Body of pancreas (tissue), 4 donors: ENCODE measurements around the gene UGT2A1. TPM values are rescaled to one million over a fixed set of nuclear protein-coding genes. Genes with fewer than 3 reads are reported as not detected.

Experiments
- ATAC-seq: fragments of 150-250 bp; one replicate; pipeline ENCODE4 v1.9.1; 2016
- DNase-seq, 4 donors: peaks; one replicate each; pipeline ENCODE4 v3.0.0-alpha.2; 2019
- H3K27ac ChIP-seq, 4 donors: fragments of 200-600 bp; sonication (generic); 1 replicate in 3 of 4; 2 replicates in 1 of 4; pipeline versions ENCODE4 v1.5.1 to v1.6.1; 2016 to 2019; ENCODE audit warnings: mild to moderate bottlenecking in 1 of 4, mixed read lengths in 1 of 4, moderate library complexity in 1 of 4
- H3K27me3 ChIP-seq, 2 donors: fragments of 200-600 bp; sonication (generic); one replicate each; pipeline ENCODE4 v1.6.0; 2016; ENCODE audit warnings: mild to moderate bottlenecking in 1 of 2
- H3K36me3 ChIP-seq, 2 donors: fragments of 200-600 bp; sonication (generic); replicated peaks in 1 of 2; 2 replicates each; pipeline ENCODE4 v1.5.1; 2016; ENCODE audit warnings: low read depth in 2 of 2; ENCODE audit not compliant: insufficient read depth in 1 of 2
- H3K4me1 ChIP-seq: fragments of 200-600 bp; sonication (generic); one replicate; pipeline ENCODE4 v1.6.0; 2016
- H3K4me3 ChIP-seq, 2 donors: fragments of 200-600 bp; sonication (generic); 1 replicate in 1 of 2; 2 replicates in 1 of 2; pipeline ENCODE4 v1.5.1; 2016 to 2019
- H3K9me3 ChIP-seq, 3 donors: fragments of 200-600 bp; sonication (generic); 1 replicate in 2 of 3; 2 replicates in 1 of 3; pipeline ENCODE4 v1.5.1; 2016
- CTCF ChIP-seq, 7 experiments: fragments of 450-650 bp in 4 of 7; fragments of 200-600 bp in 3 of 7; sonication (generic) in 3 of 7; IDR thresholded peaks; one replicate each; pipeline ENCODE4 v1.5.1; 2016 to 2019; ENCODE audit warnings: antibody characterized with exemption in 7 of 7
- POLR2A ChIP-seq, 3 donors: fragments of 450-650 bp; IDR thresholded peaks; one replicate each; pipeline ENCODE4 v1.6.1; 2016; ENCODE audit warnings: antibody characterized with exemption in 3 of 3, mild to moderate bottlenecking in 2 of 3
- WGBS, 2 donors: methylation state at CpG; one replicate each; pipeline ENCODE4 v1.1.5; 2017; 5-methylcytosine and 5-hydroxymethylcytosine counted together
- intact Hi-C: fragments of 100-400 bp; cut with DNase I; formaldehyde crosslinking; loops from one replicate; pipeline ENCODE4 v1.15.1; 2023
- total RNA-seq, 2 donors: library from RNA; depleted of rRNA; stranded (reverse); fragments of >200 nt; gene quantifications; one replicate each; pipeline ENCODE4 v1.1.0, GENCODE V29; 2016

Gene UGT2A1
- total RNA-seq, 2 donors from 2014 or later: not detected

GRCh38 chr4:69577245-69577644 is 75.8 kb downstream of the UGT2A1 start:
- Histone ChIP-seq H3K4me1 (no peaks in the 10 kb centered on the region), H3K27ac (no peak overlapping the region), H3K9me3 (no peaks in the 10 kb centered on the region), H3K36me3 (no peaks in the 10 kb centered on the region), H3K4me3 (no peak overlapping the region), H3K27me3 (no peaks in the 10 kb centered on the region)
- no peak for TF ChIP-seq POLR2A (IDR thresholded peaks at IDR 0.05)
- no peak for TF ChIP-seq CTCF (IDR thresholded peaks at IDR 0.05)
- WGBS, 2 donors: 65 to 74% methylated on average over 1 of the region's 1 CpG
- ATAC-seq (no peak), DNase-seq (no peak)
- intact Hi-C loops: no loop called here

- Histone ChIP-seq H3K27me3 (no peaks in the 10 kb centered on the region), H3K36me3 (no peaks in the 10 kb centered on the region), H3K9me3 (no peaks in the 10 kb centered on the region), H3K27ac (no peak overlapping the region), H3K4me1 (no peaks in the 10 kb centered on the region), H3K4me3 (no peak overlapping the region)
- no peak for DNase-seq
- TF ChIP-seq POLR2A (IDR thresholded peaks at IDR 0.05) (no peak), CTCF (IDR thresholded peaks at IDR 0.05) (no peak)
- WGBS, 2 donors: 95 to 96% methylated on average over 14 to 24 of the region's 24 CpGs
- intact Hi-C loops: no loop called here
- ATAC-seq: no peak
Observed at GRCh38 chr4:69576251-69576877, 76.7 kb downstream of the UGT2A1 start.

DNA sequence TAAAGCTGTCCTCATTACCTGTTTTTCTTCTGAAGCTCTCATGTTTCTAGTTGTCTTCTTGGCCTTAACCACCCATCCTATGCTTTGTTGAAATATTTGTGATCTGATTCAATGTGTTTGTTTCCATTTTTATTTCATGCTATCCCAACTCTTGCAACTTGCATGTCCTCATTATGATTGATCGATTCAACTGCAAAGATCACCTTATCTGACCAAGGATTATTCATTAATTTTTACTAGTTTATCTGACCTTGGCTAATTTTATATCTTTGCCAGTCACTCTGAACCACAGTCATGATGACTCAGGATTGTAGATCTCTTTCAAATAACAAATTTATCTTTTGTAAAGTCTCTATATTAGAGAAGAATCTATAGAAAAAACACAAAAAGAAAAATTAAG is 84.3 kb downstream of the UGT2A1 start:
- Histone ChIP-seq H3K36me3 (no peaks in the 10 kb centered on the region), H3K27ac (no peak overlapping the region), H3K4me3 (no peak overlapping the region), H3K9me3 (no peaks in the 10 kb centered on the region), H3K4me1 (no peaks in the 10 kb centered on the region), H3K27me3 (no peaks in the 10 kb centered on the region)
- 9 to 14% methylated on average over 1 of the region's 1 CpG for WGBS, 2 donors
- ATAC-seq (no peak), DNase-seq (no peak)
- no peak for TF ChIP-seq CTCF (IDR thresholded peaks at IDR 0.05)
- TF ChIP-seq POLR2A (IDR thresholded peaks at IDR 0.05): no peak
- intact Hi-C loops: no loop called here

GRCh38 chr4:69563424-69563823 is 89.6 kb downstream of the UGT2A1 start:
- ATAC-seq (no peak), DNase-seq (no peak)
- intact Hi-C loops: no loop called here
- Histone ChIP-seq H3K9me3 (no peaks in the 10 kb centered on the region), H3K4me1 (no peaks in the 10 kb centered on the region), H3K27me3 (no peaks in the 10 kb centered on the region), H3K27ac (no peak overlapping the region), H3K4me3 (no peak overlapping the region), H3K36me3 (no peaks in the 10 kb centered on the region)
- TF ChIP-seq CTCF (IDR thresholded peaks at IDR 0.05) (no peak), POLR2A (IDR thresholded peaks at IDR 0.05) (no peak)
- WGBS, 2 donors: 59 to 92% methylated on average over 2 of the region's 2 CpGs

DNA sequence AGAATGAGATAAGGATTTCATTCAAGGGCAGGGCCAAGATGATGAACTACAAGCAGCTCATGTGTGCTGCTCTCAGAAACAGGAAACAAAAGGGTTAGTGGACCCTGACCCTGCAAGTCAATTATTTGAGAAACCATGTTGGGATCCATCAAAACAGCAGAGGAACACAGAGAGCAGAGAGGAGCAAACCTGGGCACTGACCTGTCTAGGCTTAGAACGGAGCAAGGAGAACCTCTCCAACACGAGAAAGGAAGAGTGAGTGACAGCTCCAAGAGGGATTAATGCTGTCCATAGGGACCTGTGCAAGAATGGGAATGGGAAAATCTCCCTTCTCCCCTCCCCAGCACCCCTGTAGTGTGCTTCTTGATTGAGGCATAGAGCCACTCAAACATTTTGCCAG is 103.4 kb downstream of the UGT2A1 start:
- no peaks in the 10 kb centered on the region for H3K4me1 ChIP-seq
- intact Hi-C loops: no loop called here
- no peak overlapping the region for H3K4me3 ChIP-seq
- ATAC-seq (no peak), DNase-seq (no peak)
- no peaks in the 10 kb centered on the region for H3K27me3 ChIP-seq
- no peak overlapping the region for H3K27ac ChIP-seq
- no peaks in the 10 kb centered on the region for H3K9me3 ChIP-seq
- H3K36me3 ChIP-seq: no peaks in the 10 kb centered on the region
- TF ChIP-seq CTCF (IDR thresholded peaks at IDR 0.05): no peak
- TF ChIP-seq POLR2A (IDR thresholded peaks at IDR 0.05): no peak
- 59 to 61% methylated on average over 2 of the region's 2 CpGs for WGBS, 2 donors
